ENCODE data around the gene COMMD10.

COMMD10 gene

GRCh38 chr5:116159006-116159405 is 74.2 kb downstream of the COMMD10 start:
- Histone ChIP-seq H3K27me3 (ENCODE audit: control insufficient read depth in 5 of 5, insufficient read depth in 4 of 5, low read length in 5 of 5) (no peaks in the 10 kb centered on the region), H3K4me3 (ENCODE audit: low read depth in 1 of 5, low read length in 5 of 5) (no peak overlapping the region)

GRCh38 chr5:116174111-116174510 is 89.3 kb downstream of the COMMD10 start:
- Histone ChIP-seq H3K4me3 (ENCODE audit: low read depth in 1 of 5, low read length in 5 of 5) (no peak overlapping the region), H3K27me3 (ENCODE audit: control insufficient read depth in 5 of 5, insufficient read depth in 4 of 5, low read length in 5 of 5) (no peaks in the 10 kb centered on the region), H3K4me1 (ENCODE audit: control insufficient read depth in 5 of 5, insufficient read depth in 5 of 5, low read length in 5 of 5) (no peaks in the 10 kb centered on the region), H3K9ac (ENCODE audit: low read length in 5 of 5) (no peak overlapping the region), H3K36me3 (ENCODE audit: control insufficient read depth in 5 of 5, insufficient read depth in 5 of 5, low read length in 5 of 5) (no peaks in the 10 kb centered on the region), H3K9me3 (ENCODE audit: control insufficient read depth in 5 of 5, low read length in 5 of 5) (peaks cover 0 to 6% (median 0%) of the 10 kb centered on the region in 5 donors), H3K27ac (ENCODE audit: low read depth, low read length) (no peak overlapping the region)

More at GRCh38 chr5:116159006-116159405, 74.2 kb downstream of the COMMD10 start:
- Histone ChIP-seq H3K9ac (ENCODE audit: low read length in 5 of 5) (no peak overlapping the region), H3K9me3 (ENCODE audit: control insufficient read depth in 5 of 5, low read length in 5 of 5) (no peaks in the 10 kb centered on the region), H3K36me3 (ENCODE audit: control insufficient read depth in 5 of 5, insufficient read depth in 5 of 5, low read length in 5 of 5) (no peaks in the 10 kb centered on the region), H3K4me1 (ENCODE audit: control insufficient read depth in 5 of 5, insufficient read depth in 5 of 5, low read length in 5 of 5) (peaks cover 0 to 7% (median 3%) of the 10 kb centered on the region in 5 donors), H3K27ac (ENCODE audit: low read depth, low read length) (no peak overlapping the region)

GRCh38 chr5:116176121-116176520 is 91.3 kb downstream of the COMMD10 start:
- Histone ChIP-seq H3K9me3 (ENCODE audit: control insufficient read depth in 5 of 5, low read length in 5 of 5) (peaks cover 0 to 5% (median 0%) of the 10 kb centered on the region in 5 donors), H3K4me1 (ENCODE audit: control insufficient read depth in 5 of 5, insufficient read depth in 5 of 5, low read length in 5 of 5) (no peaks in the 10 kb centered on the region), H3K36me3 (ENCODE audit: control insufficient read depth in 5 of 5, insufficient read depth in 5 of 5, low read length in 5 of 5) (no peaks in the 10 kb centered on the region), H3K4me3 (ENCODE audit: low read depth in 1 of 5, low read length in 5 of 5) (no peak overlapping the region), H3K9ac (ENCODE audit: low read length in 5 of 5) (no peak overlapping the region), H3K27me3 (ENCODE audit: control insufficient read depth in 5 of 5, insufficient read depth in 4 of 5, low read length in 5 of 5) (no peaks in the 10 kb centered on the region), H3K27ac (ENCODE audit: low read depth, low read length) (no peak overlapping the region)

GRCh38 chr5:116178925-116179324 is 94.1 kb downstream of the COMMD10 start:
- H3K4me3 ChIP-seq (ENCODE audit: low read depth in 1 of 5, low read length in 5 of 5) = no peak overlapping the region
- no peak overlapping the region for H3K9ac ChIP-seq (ENCODE audit: low read length in 5 of 5)
- H3K4me1 ChIP-seq (ENCODE audit: control insufficient read depth in 5 of 5, insufficient read depth in 5 of 5, low read length in 5 of 5) = no peaks in the 10 kb centered on the region
- no peaks in the 10 kb centered on the region for H3K27me3 ChIP-seq (ENCODE audit: control insufficient read depth in 5 of 5, insufficient read depth in 4 of 5, low read length in 5 of 5)
- no peaks in the 10 kb centered on the region for H3K36me3 ChIP-seq (ENCODE audit: control insufficient read depth in 5 of 5, insufficient read depth in 5 of 5, low read length in 5 of 5)
- peaks cover 0 to 4% (median 0%) of the 10 kb centered on the region in 5 donors for H3K9me3 ChIP-seq (ENCODE audit: control insufficient read depth in 5 of 5, low read length in 5 of 5)
- no peak overlapping the region for H3K27ac ChIP-seq (ENCODE audit: low read depth, low read length)

- H3K36me3 ChIP-seq (ENCODE audit: control insufficient read depth in 5 of 5, insufficient read depth in 5 of 5, low read length in 5 of 5) = no peaks in the 10 kb centered on the region
- no peaks in the 10 kb centered on the region for H3K27me3 ChIP-seq (ENCODE audit: control insufficient read depth in 5 of 5, insufficient read depth in 4 of 5, low read length in 5 of 5)
- H3K9me3 ChIP-seq (ENCODE audit: control insufficient read depth in 5 of 5, low read length in 5 of 5) = no peaks in the 10 kb centered on the region
- no peak overlapping the region for H3K9ac ChIP-seq (ENCODE audit: low read length in 5 of 5)
- no peak overlapping the region for H3K27ac ChIP-seq (ENCODE audit: low read depth, low read length)
- H3K4me3 ChIP-seq (ENCODE audit: low read depth in 1 of 5, low read length in 5 of 5) = no peak overlapping the region
- H3K4me1 ChIP-seq (ENCODE audit: control insufficient read depth in 5 of 5, insufficient read depth in 5 of 5, low read length in 5 of 5) = no peaks in the 10 kb centered on the region
These were observed 124.3 kb downstream of the COMMD10 start for GRCh38 chr5:116209166-116209565.

GRCh38 chr5:116212225-116212624 is 127.4 kb downstream of the COMMD10 start:
- Histone ChIP-seq H3K27ac (ENCODE audit: low read depth, low read length) (no peak overlapping the region), H3K36me3 (ENCODE audit: control insufficient read depth in 5 of 5, insufficient read depth in 5 of 5, low read length in 5 of 5) (no peaks in the 10 kb centered on the region), H3K9ac (ENCODE audit: low read length in 5 of 5) (no peak overlapping the region), H3K4me1 (ENCODE audit: control insufficient read depth in 5 of 5, insufficient read depth in 5 of 5, low read length in 5 of 5) (no peaks in the 10 kb centered on the region), H3K4me3 (ENCODE audit: low read depth in 1 of 5, low read length in 5 of 5) (no peak overlapping the region), H3K9me3 (ENCODE audit: control insufficient read depth in 5 of 5, low read length in 5 of 5) (no peaks in the 10 kb centered on the region), H3K27me3 (ENCODE audit: control insufficient read depth in 5 of 5, insufficient read depth in 4 of 5, low read length in 5 of 5) (no peaks in the 10 kb centered on the region)

- Histone ChIP-seq H3K4me1 (ENCODE audit: control insufficient read depth in 5 of 5, insufficient read depth in 5 of 5, low read length in 5 of 5) (no peaks in the 10 kb centered on the region), H3K4me3 (ENCODE audit: low read depth in 1 of 5, low read length in 5 of 5) (no peak overlapping the region), H3K27me3 (ENCODE audit: control insufficient read depth in 5 of 5, insufficient read depth in 4 of 5, low read length in 5 of 5) (no peaks in the 10 kb centered on the region), H3K27ac (ENCODE audit: low read depth, low read length) (no peak overlapping the region), H3K9ac (ENCODE audit: low read length in 5 of 5) (no peak overlapping the region), H3K36me3 (ENCODE audit: control insufficient read depth in 5 of 5, insufficient read depth in 5 of 5, low read length in 5 of 5) (no peaks in the 10 kb centered on the region), H3K9me3 (ENCODE audit: control insufficient read depth in 5 of 5, low read length in 5 of 5) (no peaks in the 10 kb centered on the region)
These were observed 131.4 kb downstream of the COMMD10 start for GRCh38 chr5:116216246-116216645.

GRCh38 chr5:116225281-116225922 is 140.6 kb downstream of the COMMD10 start:
- Histone ChIP-seq H3K4me3 (ENCODE audit: low read depth in 1 of 5, low read length in 5 of 5) (no peak overlapping the region), H3K36me3 (ENCODE audit: control insufficient read depth in 5 of 5, insufficient read depth in 5 of 5, low read length in 5 of 5) (no peaks in the 10 kb centered on the region), H3K9me3 (ENCODE audit: control insufficient read depth in 5 of 5, low read length in 5 of 5) (peaks cover 0 to 6% (median 0%) of the 10 kb centered on the region in 5 donors), H3K27me3 (ENCODE audit: control insufficient read depth in 5 of 5, insufficient read depth in 4 of 5, low read length in 5 of 5) (no peaks in the 10 kb centered on the region), H3K9ac (ENCODE audit: low read length in 5 of 5) (no peak overlapping the region), H3K4me1 (ENCODE audit: control insufficient read depth in 5 of 5, insufficient read depth in 5 of 5, low read length in 5 of 5) (no peaks in the 10 kb centered on the region), H3K27ac (ENCODE audit: low read depth, low read length) (no peak overlapping the region)

- no peaks in the 10 kb centered on the region for H3K36me3 ChIP-seq (ENCODE audit: control insufficient read depth in 5 of 5, insufficient read depth in 5 of 5, low read length in 5 of 5)
- H3K9ac ChIP-seq (ENCODE audit: low read length in 5 of 5) = no peak overlapping the region
- H3K4me3 ChIP-seq (ENCODE audit: low read depth in 1 of 5, low read length in 5 of 5) = no peak overlapping the region
- H3K27me3 ChIP-seq (ENCODE audit: control insufficient read depth in 5 of 5, insufficient read depth in 4 of 5, low read length in 5 of 5) = no peaks in the 10 kb centered on the region
- no peak overlapping the region for H3K27ac ChIP-seq (ENCODE audit: low read depth, low read length)
- H3K9me3 ChIP-seq (ENCODE audit: control insufficient read depth in 5 of 5, low read length in 5 of 5) = peaks cover 0 to 4% (median 0%) of the 10 kb centered on the region in 5 donors
- H3K4me1 ChIP-seq (ENCODE audit: control insufficient read depth in 5 of 5, insufficient read depth in 5 of 5, low read length in 5 of 5) = no peaks in the 10 kb centered on the region
These were observed 144.4 kb downstream of the COMMD10 start for GRCh38 chr5:116229131-116229689.

- H3K27ac ChIP-seq (ENCODE audit: low read depth, low read length) = no peak overlapping the region
- H3K9me3 ChIP-seq (ENCODE audit: control insufficient read depth in 5 of 5, low read length in 5 of 5) = no peaks in the 10 kb centered on the region
- H3K9ac ChIP-seq (ENCODE audit: low read length in 5 of 5) = no peak overlapping the region
- no peaks in the 10 kb centered on the region for H3K27me3 ChIP-seq (ENCODE audit: control insufficient read depth in 5 of 5, insufficient read depth in 4 of 5, low read length in 5 of 5)
- no peaks in the 10 kb centered on the region for H3K36me3 ChIP-seq (ENCODE audit: control insufficient read depth in 5 of 5, insufficient read depth in 5 of 5, low read length in 5 of 5)
- H3K4me1 ChIP-seq (ENCODE audit: control insufficient read depth in 5 of 5, insufficient read depth in 5 of 5, low read length in 5 of 5) = no peaks in the 10 kb centered on the region
- no peak overlapping the region for H3K4me3 ChIP-seq (ENCODE audit: low read depth in 1 of 5, low read length in 5 of 5)
These were observed 146.5 kb downstream of the COMMD10 start for GRCh38 chr5:116231288-116231687.
